Measurements from ENCODE around the gene JCAD.

GRCh38 chr10:29993319-29993915 is 66.0 kb downstream of the JCAD start:
- TF ChIP-seq CTCF (IDR thresholded peaks at IDR 0.05) = no peak
- no peak for TF ChIP-seq POLR2A (IDR thresholded peaks at IDR 0.05)

All from thyroid gland (tissue), 4 donors.